Loucy (cell line): ENCODE results near the gene GTF2F1.

Experiments used
- H2AFZ ChIP-seq: fragments of 200-600 bp; sonication (generic); 2 replicates; pipeline ENCODE4 v1.6.0; 2016; ENCODE audit warnings: antibody characterized with exemption, mild to moderate bottlenecking, low read length, moderate library complexity
- H3F3A ChIP-seq: fragments of 200-600 bp; 2 replicates; pipeline ENCODE4 v1.6.0; 2016; ENCODE audit warnings: antibody characterized with exemption, low read depth, mild to moderate bottlenecking
- H3K27me3 ChIP-seq: fragments of 200-600 bp; sonication (generic); 2 replicates; pipeline ENCODE4 v1.6.1; 2014; ENCODE audit warnings: low read length, mild to moderate bottlenecking; ENCODE audit not compliant: insufficient read depth, poor library complexity, severe bottlenecking
- H3K36me3 ChIP-seq: fragments of 200-600 bp; sonication (generic); 2 replicates; pipeline ENCODE4 v1.6.1; 2016; ENCODE audit warnings: low read length; ENCODE audit not compliant: insufficient read depth
- H3K4me1 ChIP-seq: fragments of 200-600 bp; sonication (generic); 2 replicates; pipeline ENCODE4 v1.5.1; 2014; ENCODE audit warnings: low read length, mild to moderate bottlenecking; ENCODE audit not compliant: insufficient read depth, poor library complexity, severe bottlenecking
- H3K4me2 ChIP-seq: fragments of 200-600 bp; sonication (generic); 2 replicates; pipeline ENCODE4 v1.6.0; 2014; ENCODE audit warnings: antibody characterized with exemption, low read length, low read depth, mild to moderate bottlenecking; ENCODE audit not compliant: poor library complexity, severe bottlenecking
- H3K4me3 ChIP-seq: fragments of 200-600 bp; sonication (generic); 2 replicates; pipeline ENCODE4 v1.5.1; 2014; ENCODE audit warnings: low read length, mild to moderate bottlenecking, mixed read lengths; ENCODE audit not compliant: poor library complexity, severe bottlenecking
- H3K79me2 ChIP-seq: fragments of 200-600 bp; sonication (generic); 2 replicates; pipeline ENCODE4 v1.6.1; 2014; ENCODE audit warnings: low read length; ENCODE audit not compliant: insufficient read depth
- H3K9ac ChIP-seq: fragments of 200-600 bp; sonication (generic); 2 replicates; pipeline ENCODE4 v1.6.0; 2014; ENCODE audit warnings: mild to moderate bottlenecking, low read depth, low read length, moderate library complexity; ENCODE audit not compliant: poor library complexity, severe bottlenecking
- H3K9me2 ChIP-seq: fragments of 200-600 bp; sonication (generic); replicated peaks from 2 replicates; pipeline ENCODE4 v1.6.1; 2016; ENCODE audit warnings: low read depth, low read length, mixed read lengths
- H3K9me3 ChIP-seq: fragments of 200-600 bp; sonication (generic); 2 replicates; pipeline ENCODE4 v1.6.1; 2014; ENCODE audit warnings: mild to moderate bottlenecking, antibody characterized with exemption, low read length, low read depth; ENCODE audit not compliant: insufficient read depth
- H4K20me1 ChIP-seq: fragments of 200-600 bp; sonication (generic); 2 replicates; pipeline ENCODE4 v1.6.0; 2014; ENCODE audit warnings: antibody characterized with exemption, low read length, mild to moderate bottlenecking; ENCODE audit not compliant: insufficient read depth, poor library complexity, severe bottlenecking
- CTCF ChIP-seq: fragments of 200-600 bp; sonication (generic); conservative IDR thresholded peaks from 2 replicates; pipeline ENCODE4 v1.5.1; 2014; ENCODE audit warnings: mild to moderate bottlenecking, antibody characterized with exemption, low read length
- EZH2phosphoT487 ChIP-seq: fragments of 200-600 bp; IDR thresholded peaks from 2 replicates; pipeline ENCODE4 v1.6.1; 2018; ENCODE audit warnings: antibody characterized with exemption, mild to moderate bottlenecking, moderate library complexity, borderline replicate concordance

The GTF2F1 gene

DNA sequence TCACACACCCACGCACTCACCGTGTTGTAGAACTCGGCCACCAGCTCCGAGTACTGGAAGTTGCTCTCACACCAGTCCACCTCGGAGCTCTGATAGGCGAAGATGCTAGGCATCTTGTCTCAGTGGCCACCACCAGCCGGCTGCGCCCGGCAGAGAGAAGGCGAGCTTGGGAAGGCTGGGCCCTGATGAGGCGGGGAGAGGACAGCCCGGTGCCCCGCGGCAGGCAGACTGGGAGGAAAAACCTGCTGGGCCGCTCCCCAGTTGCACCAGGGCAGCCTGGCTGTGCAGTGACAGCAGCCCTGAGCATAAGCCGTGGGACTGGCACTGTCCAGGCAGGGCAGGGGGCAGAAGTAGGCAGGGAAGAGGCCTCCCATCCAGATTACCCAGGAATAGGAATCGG lies 59.5 kb downstream of the GTF2F1 start, which contains the start of gene ACER1:
Gene ACER1 (minus strand): TSS at position 174 of the 400 bp plus-strand sequence. CDS start 61 bp downstream, at position 113.
- H3K4me1 ChIP-seq, result no peaks in the 10 kb centered on the region
- no peaks in the 10 kb centered on the region for H3K9me2 ChIP-seq
- no peak within 1 kb of the TSS for H2AFZ ChIP-seq
- no peaks in the 10 kb centered on the region for H3K9me3 ChIP-seq
- no peaks in the 10 kb centered on the region for H3K36me3 ChIP-seq
- no peaks in the 10 kb centered on the region for H3K27me3 ChIP-seq
- no peaks in the 10 kb centered on the region for H4K20me1 ChIP-seq
- H3K9ac ChIP-seq, result no peak within 1 kb of the TSS
- no peaks in the 10 kb centered on the region for H3F3A ChIP-seq
- TF ChIP-seq EZH2phosphoT487 (no peak), CTCF (no peak)
- no peak within 1 kb of the TSS for H3K4me3 ChIP-seq
- H3K79me2 ChIP-seq, result no peaks in the 10 kb centered on the region
- no peak within 1 kb of the TSS for H3K4me2 ChIP-seq
